Limb (tissue), 2 donors: ENCODE measurements around the gene UGP2.
A peak's percentile ranks its signal among the peaks of the same experiment; 100 is the strongest.
"Not testable (repeated sequence)": the region's sequence is repeated elsewhere in the genome, so short reads cannot be mapped to it uniquely, and the experiment has no call there.

Experiments used
- DNase-seq, 2 donors: peaks; one replicate each; pipeline ENCODE4 v3.0.0-alpha.2; 2016; ENCODE audit errors: extremely low spot score in 2 of 2

Gene UGP2

GRCh38 chr2:63840081-63840784, 1.5 kb upstream of the UGP2 start:
- DNase-seq: peak in 1 of 2 donors; percentile 31

- DNase-seq: peak; percentile 98 to 99
Observed at GRCh38 chr2:63840785-63841253, 877 bp upstream of the UGP2 start.

- peak; percentile 27 to 54 for DNase-seq
Observed at GRCh38 chr2:63842149-63843061, 709 bp downstream of the UGP2 start.

GRCh38 chr2:63843093-63843492, 1.4 kb downstream of the UGP2 start:
- no peak for DNase-seq

- no peak for DNase-seq
Observed at GRCh38 chr2:63843791-63844190, 2.1 kb downstream of the UGP2 start.

- DNase-seq: no peak
Observed at GRCh38 chr2:63844616-63845015, 2.9 kb downstream of the UGP2 start.

GRCh38 chr2:63845866-63846265, 4.2 kb downstream of the UGP2 start:
- DNase-seq: no peak

- DNase-seq: no peak
Observed at GRCh38 chr2:63846487-63846886, 4.8 kb downstream of the UGP2 start.

GRCh38 chr2:63847571-63847970, 5.9 kb downstream of the UGP2 start:
- not testable (repeated sequence) for DNase-seq

- DNase-seq: no peak
Observed at GRCh38 chr2:63849381-63850203, 7.9 kb downstream of the UGP2 start.

GRCh38 chr2:63850204-63850571, 8.5 kb downstream of the UGP2 start:
- DNase-seq: no peak

- no peak for DNase-seq
Observed at GRCh38 chr2:63850649-63851048, 9.0 kb downstream of the UGP2 start.

- DNase-seq: no peak
Observed at GRCh38 chr2:63851691-63852311, 10.1 kb downstream of the UGP2 start.

GRCh38 chr2:63853527-63854310, 12.0 kb downstream of the UGP2 start:
- DNase-seq: no peak

- DNase-seq: no peak
Observed at GRCh38 chr2:63855418-63856302, 14.0 kb downstream of the UGP2 start.

GRCh38 chr2:63856303-63856603, 14.6 kb downstream of the UGP2 start:
- DNase-seq: no peak

GRCh38 chr2:63858291-63858690, 16.6 kb downstream of the UGP2 start:
- no peak for DNase-seq

- peak; percentile 52 to 81 for DNase-seq
Observed at GRCh38 chr2:63861220-63861822, 19.6 kb downstream of the UGP2 start.

GRCh38 chr2:63862806-63863205, 21.1 kb downstream of the UGP2 start:
- DNase-seq: no peak
